AG09319 (cell line): Measurements from ENCODE around the gene PARD3B.

ENCODE experiments used
- DNase-seq: peaks from one replicate; pipeline ENCODE4 v3.0.0-alpha.2; 2010; ENCODE audit warnings: low read depth; ENCODE audit errors: extremely low read depth
- CTCF ChIP-seq: IDR thresholded peaks from 2 replicates; pipeline ENCODE4 v1.5.1; 2011; ENCODE audit warnings: low read depth, mild to moderate bottlenecking, inconsistent platforms, low read length, moderate library complexity

PARD3B gene

GRCh38 chr2:204678031-204678430 is 132.8 kb downstream of the PARD3B start:
- no peak for TF ChIP-seq CTCF
- no peak for DNase-seq

GRCh38 chr2:204680576-204680975 is 135.3 kb downstream of the PARD3B start:
- no peak for DNase-seq
- TF ChIP-seq CTCF: no peak

GRCh38 chr2:204681412-204681811 is 136.1 kb downstream of the PARD3B start:
- DNase-seq: peak; percentile 15
- TF ChIP-seq CTCF: no peak

- no peak for TF ChIP-seq CTCF
- DNase-seq: no peak
Measured at GRCh38 chr2:204683384-204683783, 138.1 kb downstream of the PARD3B start.

GRCh38 chr2:204686406-204686805 is 141.1 kb downstream of the PARD3B start:
- TF ChIP-seq CTCF: no peak
- no peak for DNase-seq

GRCh38 chr2:204687776-204688175 is 142.5 kb downstream of the PARD3B start:
- TF ChIP-seq CTCF: no peak
- no peak for DNase-seq

- DNase-seq: peak; percentile 76
- peak; percentile 82 for TF ChIP-seq CTCF
Measured at GRCh38 chr2:204691911-204692510, 146.7 kb downstream of the PARD3B start.
